ENCODE measurements around the gene OR8B12. TPM values are rescaled to one million over a fixed set of nuclear protein-coding genes. Genes with fewer than 3 reads are reported as not detected.

OR8B12 gene
- not detected for total RNA-seq

- no peak for DNase-seq (ENCODE audit: low spot score)
- no peak for ATAC-seq
Measured at GRCh38 chr11:124543554-124543953, at the start of gene OR8B12. OR8B12 (minus strand) TSS chr11:124543654; CDS start chr11:124543654, 0 bp downstream.

GRCh38 chr11:124592627-124593026 is 49.2 kb upstream of the OR8B12 start:
- ATAC-seq (no peak), DNase-seq (ENCODE audit: low spot score) (no peak)

DNA sequence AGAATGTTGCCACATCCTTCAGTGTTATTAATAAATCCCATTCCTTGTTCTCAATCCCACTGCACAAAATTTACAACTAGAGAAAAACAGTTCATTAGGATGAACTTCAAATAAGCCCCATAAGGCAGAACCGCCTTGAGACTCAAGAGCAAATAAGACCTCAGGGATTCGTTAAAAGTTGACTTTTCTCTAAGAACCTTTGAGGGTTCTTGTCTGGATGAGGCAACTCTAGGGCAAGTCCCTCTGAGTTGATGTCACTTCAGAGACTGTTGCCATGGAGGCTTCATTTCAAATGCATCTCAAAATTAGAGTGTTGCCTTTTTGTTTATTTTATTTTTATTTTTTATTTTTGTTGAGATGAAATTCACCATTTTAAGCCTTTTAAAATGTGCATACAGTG is 48.0 kb upstream of the OR8B12 start:
- DNase-seq (ENCODE audit: low spot score) (no peak), ATAC-seq (no peak)

GRCh38 chr11:124586238-124586860 is 42.9 kb upstream of the OR8B12 start:
- no peak for DNase-seq (ENCODE audit: low spot score)
- peak; percentile 77 for ATAC-seq

DNA sequence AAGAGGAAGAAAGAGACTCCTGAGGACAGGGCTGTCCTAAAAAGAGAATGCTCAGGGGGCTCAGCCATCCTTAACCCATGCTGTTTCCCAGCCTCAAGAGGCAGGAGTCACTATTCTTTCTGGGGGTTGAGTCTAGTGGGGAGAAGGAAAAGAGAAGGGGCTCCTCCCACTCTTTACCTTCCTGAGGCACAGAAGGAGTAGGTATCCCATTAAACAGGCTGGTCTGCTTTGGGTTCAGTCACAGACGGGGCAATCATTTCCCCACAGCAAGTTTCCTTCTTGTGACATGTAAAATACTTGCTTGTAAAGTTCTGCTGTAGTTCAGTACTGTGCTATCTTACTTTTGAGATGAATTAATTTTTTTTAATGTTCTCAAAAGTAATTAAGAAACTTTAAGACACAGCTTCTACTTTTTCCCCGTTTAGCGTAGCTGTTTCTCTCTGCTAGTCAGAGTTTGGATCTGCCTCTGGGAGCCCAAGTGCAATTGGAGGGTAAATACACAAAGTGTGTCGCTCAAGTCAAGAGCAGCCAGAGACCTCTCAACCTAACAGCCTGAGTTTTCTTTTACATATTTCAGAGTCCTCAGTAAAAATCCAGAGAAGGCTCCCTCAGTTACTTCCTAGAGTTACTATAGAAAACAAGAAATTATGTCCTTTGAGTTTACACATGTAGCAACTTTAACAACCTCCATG is 41.4 kb upstream of the OR8B12 start:
- ATAC-seq (no peak), DNase-seq (ENCODE audit: low spot score) (no peak)

GRCh38 chr11:124583781-124584180 is 40.3 kb upstream of the OR8B12 start:
- DNase-seq (ENCODE audit: low spot score) (no peak), ATAC-seq (no peak)

DNA sequence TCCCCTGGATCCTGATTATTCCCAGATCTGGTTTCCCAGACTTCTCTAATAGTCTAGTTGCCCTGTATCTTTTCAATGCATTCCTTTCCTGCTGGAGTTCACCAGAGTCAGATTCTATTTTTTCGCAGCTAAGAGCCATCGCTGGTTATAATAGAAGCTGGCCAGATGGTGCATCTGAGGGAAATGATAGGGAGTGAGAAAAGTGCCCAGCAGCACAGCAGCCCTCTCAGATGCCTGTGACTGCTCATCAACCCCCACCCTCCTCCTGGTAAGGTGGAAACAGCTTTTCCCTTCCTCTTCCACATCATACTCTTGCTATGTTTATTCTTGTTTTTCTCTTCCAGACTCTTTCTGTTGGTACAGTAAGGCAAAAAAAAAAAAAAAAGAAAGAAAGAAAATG is 39.1 kb upstream of the OR8B12 start:
- no peak for DNase-seq (ENCODE audit: low spot score)

GRCh38 chr11:124581817-124582216 is 38.4 kb upstream of the OR8B12 start:
- no peak for ATAC-seq
- no peak for DNase-seq (ENCODE audit: low spot score)

More for the DNA sequence above, 39.1 kb upstream of the OR8B12 start:
- ATAC-seq, result no peak

- DNase-seq (ENCODE audit: low spot score) (no peak), ATAC-seq (no peak)
Measured at GRCh38 chr11:124578761-124579160, 35.3 kb upstream of the OR8B12 start.

DNA sequence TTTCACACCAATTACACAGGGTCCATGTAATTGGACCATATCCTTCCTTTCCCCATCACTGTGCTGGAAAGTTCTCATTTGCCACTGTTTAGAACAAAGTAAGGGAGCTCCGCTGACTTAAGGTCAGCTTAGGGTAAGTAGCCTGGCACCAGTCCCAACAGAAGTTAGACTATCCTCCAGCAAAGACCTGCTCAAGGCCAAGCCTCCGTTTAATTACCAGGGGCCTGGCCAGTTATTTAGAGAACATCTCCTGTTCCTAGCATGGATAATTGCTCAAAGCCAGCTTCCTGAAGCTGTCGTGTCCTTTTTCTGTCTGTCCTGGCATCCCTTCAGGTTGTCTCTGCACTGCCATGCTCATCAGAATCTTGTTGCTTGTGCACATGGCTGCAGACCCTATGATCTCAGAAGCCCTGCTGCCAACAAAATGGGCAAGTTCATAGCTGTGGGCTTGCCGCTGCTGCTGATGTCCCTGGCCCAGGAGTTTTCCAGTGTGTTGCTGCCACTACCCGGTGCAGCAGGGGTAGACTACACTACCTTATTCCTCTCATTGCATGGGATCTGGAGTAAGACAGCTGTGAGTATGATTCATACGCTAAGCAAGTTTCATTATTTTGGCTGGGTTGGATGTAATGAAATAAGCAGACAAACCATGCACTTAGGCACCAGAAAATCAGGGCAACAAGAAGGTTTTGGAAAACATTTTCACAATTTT is 34.4 kb upstream of the OR8B12 start:
- no peak for ATAC-seq
- DNase-seq (ENCODE audit: low spot score), result no peak

DNA sequence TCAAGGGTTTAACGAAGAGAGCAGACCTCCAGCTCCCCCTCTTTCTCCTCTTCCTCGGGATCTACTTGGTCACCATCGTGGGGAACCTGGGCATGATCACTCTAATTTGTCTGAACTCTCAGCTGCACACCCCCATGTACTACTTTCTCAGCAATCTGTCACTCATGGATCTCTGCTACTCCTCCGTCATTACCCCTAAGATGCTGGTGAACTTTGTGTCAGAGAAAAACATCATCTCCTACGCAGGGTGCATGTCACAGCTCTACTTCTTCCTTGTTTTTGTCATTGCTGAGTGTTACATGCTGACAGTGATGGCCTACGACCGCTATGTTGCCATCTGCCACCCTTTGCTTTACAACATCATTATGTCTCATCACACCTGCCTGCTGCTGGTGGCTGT is 26.7 kb upstream of the OR8B12 start:
- no peak for DNase-seq (ENCODE audit: low spot score)
- ATAC-seq, result no peak

DNA sequence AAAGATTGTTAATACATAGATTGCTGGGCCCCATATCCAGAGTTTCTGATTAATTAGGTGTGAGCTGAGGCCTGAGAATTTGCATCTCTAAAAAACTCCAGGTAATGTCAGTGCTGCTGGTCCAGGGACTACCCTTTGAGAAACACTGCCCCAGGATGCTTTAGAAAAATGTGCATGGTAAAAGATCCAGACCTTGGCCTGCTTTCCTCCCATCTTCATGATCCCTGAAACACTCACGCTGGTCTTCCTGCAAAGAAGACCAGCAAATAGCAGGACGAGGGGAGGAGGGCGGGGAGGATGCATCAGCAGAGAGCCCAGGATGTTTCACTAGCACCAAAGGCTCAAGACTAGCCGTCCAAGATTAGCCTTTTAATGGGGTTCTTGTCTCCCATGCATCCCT is 26.2 kb upstream of the OR8B12 start, which contains the start of gene OR8A1:
Gene OR8A1 (plus strand): TSS at position 301 of the 400 bp plus-strand sequence. CDS start 123 bp downstream, outside the sequence.
- no peak for ATAC-seq
- no peak for DNase-seq (ENCODE audit: low spot score)

GRCh38 chr11:124556828-124557227 is 13.4 kb upstream of the OR8B12 start:
- ATAC-seq (no peak), DNase-seq (ENCODE audit: low spot score) (no peak)

DNA sequence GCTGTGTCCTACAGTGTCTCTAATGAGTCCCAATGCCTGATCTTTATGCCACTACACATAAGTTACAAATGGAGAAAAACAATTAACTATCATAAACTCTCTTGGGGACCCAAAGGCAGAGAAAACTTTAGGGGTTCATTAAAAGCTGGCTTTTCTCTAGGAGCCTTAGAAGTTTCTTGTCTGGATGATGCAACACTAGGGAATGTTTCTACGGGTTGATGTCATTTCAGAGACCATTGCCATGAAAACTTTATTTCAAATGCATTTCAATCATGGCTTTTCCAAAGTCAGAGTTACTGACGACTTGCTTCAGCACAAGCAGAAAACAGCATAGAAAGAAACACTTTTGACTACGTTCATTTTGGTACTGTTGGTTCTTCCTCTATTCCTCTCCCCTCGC is 8.5 kb upstream of the OR8B12 start:
- ATAC-seq, result no peak

GRCh38 chr11:124551189-124551588 is 7.7 kb upstream of the OR8B12 start:
- ATAC-seq, result no peak
- DNase-seq (ENCODE audit: low spot score), result no peak

More for the DNA sequence above, 8.5 kb upstream of the OR8B12 start:
- no peak for DNase-seq (ENCODE audit: low spot score)

DNA sequence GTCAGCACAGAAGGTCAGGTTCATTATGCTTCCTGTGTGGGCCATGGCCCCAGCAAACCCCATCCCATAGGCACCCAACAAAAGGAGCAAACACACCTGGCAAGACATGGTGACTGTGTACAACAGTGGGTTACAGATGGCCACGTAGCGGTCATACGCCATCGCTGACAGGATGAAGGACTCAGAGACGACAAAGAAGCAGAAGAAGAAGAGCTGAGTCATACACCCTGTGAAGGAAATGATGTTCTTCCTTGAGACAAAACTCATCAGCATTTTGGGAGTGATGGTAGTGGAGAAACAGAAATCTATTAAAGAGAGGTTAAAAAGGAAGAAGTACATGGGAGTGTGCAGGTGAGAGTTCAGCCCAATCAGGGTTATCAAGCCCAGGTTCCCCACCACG is 309 bp downstream of the OR8B12 start:
- ATAC-seq (no peak), DNase-seq (ENCODE audit: low spot score) (no peak)

GRCh38 chr11:124541204-124541603 is 2.2 kb downstream of the OR8B12 start:
- no peak for ATAC-seq
- no peak for DNase-seq (ENCODE audit: low spot score)

- ATAC-seq (peak; percentile 54), DNase-seq (ENCODE audit: low spot score) (no peak)
Measured at GRCh38 chr11:124538019-124538418, 5.4 kb downstream of the OR8B12 start.

GRCh38 chr11:124536520-124536919 is 6.9 kb downstream of the OR8B12 start:
- DNase-seq (ENCODE audit: low spot score) (no peak), ATAC-seq (peak; percentile 52)

DNA sequence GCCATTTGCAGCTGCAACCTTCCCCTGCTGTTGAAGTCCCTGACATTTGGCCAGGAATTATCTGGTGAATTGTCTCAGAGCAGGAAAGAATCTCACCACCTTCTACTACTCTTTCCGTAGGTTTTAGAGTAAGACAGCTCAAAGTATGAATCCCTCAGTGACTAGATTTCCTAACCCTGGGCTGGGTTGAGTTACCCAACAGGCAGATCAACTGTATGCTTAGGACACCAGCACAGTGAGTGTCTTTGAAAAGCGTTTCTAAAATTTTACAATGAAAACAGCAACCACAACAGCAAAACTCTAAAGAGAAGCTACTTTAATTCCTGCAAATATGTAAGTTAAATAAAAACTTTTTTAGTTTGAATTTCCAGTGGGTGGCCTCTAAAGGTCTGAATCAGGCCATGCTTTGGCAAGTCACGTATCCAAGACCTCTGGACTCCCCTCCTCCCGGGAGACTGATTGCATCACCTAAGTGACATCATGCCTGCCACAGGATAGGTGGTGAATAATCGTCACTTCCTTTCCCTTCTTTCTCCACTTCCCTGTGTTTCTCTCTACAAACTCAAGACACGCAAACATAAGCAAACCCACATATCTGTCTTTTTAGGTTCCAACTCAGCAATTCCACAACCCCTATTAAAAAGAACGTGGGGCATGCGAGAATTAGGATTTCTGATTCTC is 7.8 kb downstream of the OR8B12 start:
- DNase-seq (ENCODE audit: low spot score) (no peak), ATAC-seq (no peak)

GRCh38 chr11:124534051-124534450 is 9.4 kb downstream of the OR8B12 start:
- DNase-seq (ENCODE audit: low spot score), result no peak
- no peak for ATAC-seq
